Glomerular visceral epithelial cell (primary cell): Measurements from ENCODE around the gene PDE4D.
"Not testable (repeated sequence)": the region's sequence is repeated elsewhere in the genome, so short reads cannot be mapped to it uniquely, and the experiment has no call there.

Experiments
- DNase-seq: peaks from one replicate; pipeline ENCODE4 v3.0.0-alpha.2; 2016; ENCODE audit errors: extremely low spot score

PDE4D gene

DNA sequence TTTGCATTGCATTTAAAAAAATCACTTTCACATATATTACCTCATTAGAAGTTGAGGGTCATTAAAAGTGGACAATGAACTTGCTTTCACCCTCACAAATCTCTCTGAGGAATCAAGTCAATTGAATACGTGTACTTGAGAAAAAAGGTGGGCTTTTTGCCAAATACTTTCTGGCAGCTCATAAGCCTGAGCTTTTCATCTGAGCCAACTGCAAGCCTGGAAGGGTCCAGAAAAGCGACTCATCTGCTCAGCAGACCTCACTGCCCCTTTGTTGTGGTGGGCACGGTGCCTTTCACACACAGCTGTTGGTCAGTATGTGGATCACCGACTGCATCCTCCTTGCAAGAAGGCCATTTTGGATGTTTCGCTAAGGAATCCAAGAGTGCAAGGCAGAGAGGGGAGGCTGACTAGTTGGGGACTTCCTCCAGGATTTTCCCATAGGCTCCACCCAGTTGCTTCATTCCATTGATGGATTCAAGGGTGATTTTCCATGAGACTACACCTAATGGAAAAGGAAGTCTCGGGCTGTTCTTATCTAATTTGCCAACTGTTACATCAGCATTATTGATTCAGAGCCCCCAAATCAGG lies 564.7 kb downstream of the PDE4D start:
- DNase-seq, result peak; percentile 73

DNA sequence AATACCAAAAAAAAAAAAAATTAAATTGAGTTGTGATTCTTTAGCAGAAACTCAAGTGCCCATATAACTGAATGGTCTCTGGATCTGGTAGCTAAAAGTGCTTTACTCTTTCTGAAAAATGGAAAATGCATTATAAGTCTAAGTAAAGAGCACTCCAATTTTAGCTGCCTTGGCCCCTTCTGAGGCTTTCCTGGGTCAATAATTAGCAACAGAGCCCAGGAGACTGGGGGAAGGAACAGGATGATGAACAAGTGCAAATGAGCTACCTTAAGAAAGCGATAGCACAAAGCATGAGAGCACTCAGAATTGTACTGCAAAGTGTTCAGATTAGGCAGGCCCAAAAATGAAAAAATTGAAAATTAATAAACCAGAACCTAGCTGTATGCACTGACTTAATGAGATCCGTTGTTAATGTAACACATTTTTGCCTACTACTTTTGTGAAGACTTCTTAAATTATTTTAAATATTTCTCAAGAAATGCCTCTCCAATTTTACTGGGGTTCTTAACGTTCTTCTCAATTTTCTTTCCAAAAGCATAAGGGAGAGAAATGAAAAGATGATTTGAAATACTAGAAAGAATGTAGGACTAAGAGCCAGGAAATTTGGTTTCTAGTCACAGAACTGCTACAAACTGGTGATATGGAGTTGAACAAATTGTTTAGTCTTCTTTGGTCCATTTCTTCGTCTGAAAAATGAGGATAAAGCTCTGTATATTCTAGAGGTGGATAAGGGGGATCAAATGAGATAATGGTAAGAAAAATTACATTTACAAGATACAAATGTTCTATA lies 566.1 kb downstream of the PDE4D start:
- DNase-seq, result no peak

DNA sequence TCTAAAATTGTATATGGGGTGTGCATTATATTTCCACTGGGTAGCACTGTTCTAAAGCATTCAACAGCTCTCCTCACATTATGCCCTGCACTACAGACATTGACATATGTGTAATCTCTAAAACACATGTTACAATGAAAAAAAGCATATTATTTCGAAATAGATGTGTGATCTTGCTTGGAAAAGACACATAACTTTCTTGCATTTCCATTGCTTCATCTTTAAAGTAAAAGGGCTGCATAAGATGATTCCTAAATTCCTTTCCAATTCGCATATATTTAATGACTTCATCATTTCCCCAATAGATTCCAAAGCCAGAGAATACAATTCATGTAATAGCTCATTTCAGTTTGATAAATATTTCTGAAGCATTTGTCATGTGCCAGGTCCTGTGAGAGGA lies 566.9 kb downstream of the PDE4D start:
- no peak for DNase-seq

DNA sequence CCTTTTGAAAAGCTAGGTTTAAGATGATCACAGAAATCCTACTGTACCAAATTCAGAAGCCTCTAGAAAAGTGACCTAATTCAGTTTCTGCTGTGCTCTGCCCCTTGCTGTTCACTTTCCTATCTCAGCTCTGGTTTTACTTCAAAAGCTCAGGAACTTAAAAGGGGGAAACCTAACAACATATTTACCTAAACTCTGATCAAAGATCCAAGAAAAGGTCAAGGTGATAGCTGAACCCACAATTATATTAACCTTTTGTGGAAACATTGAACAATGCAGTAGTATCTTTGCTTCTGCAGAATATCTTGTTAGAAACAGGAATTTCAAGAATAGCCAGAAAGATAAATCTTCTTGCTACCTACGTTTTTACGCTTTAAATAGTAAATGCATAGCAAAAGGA lies 568.5 kb downstream of the PDE4D start:
- no peak for DNase-seq

DNA sequence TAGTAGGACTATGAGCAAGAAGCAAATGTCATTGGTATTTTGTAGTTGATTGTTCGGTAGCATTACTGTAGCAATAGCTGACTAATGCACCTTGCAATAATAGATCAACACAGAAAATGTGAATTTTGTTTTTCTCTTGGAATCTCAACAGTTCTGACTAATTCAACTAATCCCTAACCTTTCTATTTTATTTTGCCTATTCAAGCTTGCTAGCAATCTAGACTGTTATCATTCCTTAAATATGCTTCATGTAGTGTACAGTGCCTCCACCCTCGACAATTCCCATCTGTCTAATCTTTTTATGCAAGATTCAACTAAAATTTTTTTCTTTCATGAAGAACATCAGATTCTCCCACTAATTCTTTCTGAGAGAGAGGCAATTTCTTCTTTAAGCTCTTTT lies 570.6 kb downstream of the PDE4D start:
- no peak for DNase-seq

DNA sequence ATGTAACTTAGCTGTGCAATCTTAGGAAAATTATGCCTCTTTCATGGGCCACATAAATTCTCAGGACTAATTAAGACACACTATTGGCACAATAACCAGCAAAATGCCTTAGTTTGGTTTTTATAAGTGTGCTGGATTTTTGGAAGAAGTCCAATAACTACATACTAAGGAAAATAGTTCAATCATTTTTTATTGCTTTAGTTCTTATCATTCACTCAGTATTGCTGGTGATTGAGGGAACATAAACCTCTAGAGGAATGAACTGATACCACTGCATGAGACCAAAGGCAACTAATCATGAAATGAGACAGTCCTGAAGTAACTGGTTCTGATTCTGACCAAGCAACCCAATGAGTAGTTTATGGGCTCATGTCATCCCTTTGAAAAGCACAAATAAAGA lies 571.5 kb downstream of the PDE4D start:
- DNase-seq, result no peak

DNA sequence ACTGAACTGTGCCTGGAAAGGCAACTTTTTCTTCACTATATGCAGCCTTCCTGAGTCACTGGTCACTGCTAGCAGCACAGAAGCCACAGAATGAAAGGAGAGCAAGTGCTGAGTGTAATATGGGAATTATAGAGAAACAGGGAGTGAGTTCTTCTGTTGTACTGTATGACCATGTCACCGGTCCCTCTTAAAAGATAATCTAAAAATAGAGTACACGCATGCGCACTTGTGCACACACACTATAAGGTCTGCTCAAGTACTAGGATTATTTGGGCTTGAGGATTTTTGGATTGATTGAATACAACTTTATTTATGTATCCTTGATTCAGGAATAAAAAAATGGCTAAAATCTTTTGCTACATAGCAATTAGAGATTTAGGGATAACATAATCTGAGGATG lies 571.9 kb downstream of the PDE4D start:
- DNase-seq, result no peak

DNA sequence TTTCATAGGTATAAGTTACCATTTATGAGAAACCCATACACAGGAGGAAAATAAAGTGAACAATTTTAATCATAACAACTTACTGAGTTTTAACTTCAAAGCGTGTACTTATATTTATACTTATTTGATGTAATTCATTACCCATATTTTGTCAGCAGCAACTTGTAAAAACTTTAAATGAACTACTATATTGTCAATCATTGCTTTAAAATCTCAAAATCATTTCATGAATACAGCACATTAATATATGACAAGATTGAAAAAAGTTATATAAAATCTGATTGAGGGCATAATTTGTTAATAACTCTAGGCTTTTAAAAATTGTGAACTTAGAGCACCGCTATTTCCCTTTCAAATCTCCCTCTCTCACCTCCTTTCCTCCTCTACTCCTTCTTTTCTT lies 573.1 kb downstream of the PDE4D start:
- no peak for DNase-seq

DNA sequence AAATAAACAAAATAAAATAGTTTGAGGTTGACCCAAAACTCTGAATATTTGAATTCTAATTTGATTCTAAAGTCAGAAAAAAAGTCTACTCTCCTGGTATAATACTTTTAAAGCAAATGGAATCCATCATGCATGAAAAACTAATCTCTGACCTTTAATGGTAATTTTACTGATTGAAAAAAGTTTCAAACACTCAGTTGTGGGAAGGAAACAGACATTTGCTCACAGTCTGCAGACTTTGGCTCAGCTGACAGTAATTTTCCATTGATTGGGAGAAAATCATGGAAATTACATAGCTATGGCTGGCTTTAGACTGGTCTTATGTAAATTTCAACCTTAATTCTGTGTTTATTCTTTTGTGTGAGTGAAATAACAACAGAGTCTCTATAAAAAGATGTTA lies 574.3 kb downstream of the PDE4D start:
- no peak for DNase-seq

DNA sequence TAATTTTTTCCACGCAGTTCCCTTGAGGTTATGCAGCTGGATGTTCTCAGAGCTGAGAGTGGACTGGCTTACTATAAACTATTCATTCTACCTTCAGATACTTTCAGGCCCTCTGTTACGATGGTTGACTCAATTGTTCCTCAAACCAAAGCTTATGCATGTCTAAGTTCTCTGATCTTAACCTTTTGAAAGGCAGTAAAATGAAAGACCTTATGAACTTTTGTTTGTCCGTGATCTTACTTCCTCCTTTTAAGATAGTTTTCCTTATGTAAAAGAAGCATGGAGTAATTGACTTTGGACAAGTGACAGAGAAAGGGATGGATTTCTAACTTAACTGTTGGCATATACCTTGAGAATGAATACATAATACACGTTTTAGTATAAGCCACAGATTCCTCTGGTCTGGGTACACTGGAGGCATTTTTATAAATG lies 575.7 kb downstream of the PDE4D start:
- DNase-seq, result no peak

DNA sequence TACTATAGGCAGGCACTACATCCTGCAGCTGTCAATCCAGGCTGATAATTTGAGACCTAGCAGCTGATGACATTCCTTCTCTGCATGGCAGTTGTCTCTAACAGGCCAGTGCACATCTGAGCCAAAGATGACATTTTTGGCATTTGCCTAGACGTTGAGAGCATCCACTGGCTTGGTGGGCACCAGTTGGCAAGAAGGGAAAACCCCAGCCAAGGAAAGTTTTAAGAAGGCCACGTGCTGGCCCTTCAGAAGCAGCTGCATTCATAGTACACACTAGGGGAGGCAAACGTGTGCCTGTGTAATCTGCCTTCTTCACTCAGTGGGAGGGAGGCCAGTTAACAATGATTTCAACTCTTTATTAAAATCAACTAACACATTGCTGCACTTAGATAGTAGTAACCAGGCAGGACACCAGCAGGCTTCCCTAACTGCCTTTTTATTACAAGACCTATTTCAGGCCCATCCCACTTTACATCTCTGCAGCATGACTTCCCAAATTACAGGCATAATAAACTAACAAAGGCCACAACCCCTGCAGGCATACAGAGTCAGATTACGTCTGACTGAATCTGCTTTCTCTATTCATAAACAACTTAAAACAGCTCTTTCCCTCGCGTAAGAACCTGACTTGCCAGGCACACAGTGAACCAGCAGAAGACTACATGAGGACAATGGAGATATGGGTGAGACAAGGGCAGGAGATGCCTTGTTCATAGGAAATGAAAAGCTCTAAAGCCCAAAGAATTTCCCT lies 576.3 kb downstream of the PDE4D start:
- DNase-seq, result no peak

DNA sequence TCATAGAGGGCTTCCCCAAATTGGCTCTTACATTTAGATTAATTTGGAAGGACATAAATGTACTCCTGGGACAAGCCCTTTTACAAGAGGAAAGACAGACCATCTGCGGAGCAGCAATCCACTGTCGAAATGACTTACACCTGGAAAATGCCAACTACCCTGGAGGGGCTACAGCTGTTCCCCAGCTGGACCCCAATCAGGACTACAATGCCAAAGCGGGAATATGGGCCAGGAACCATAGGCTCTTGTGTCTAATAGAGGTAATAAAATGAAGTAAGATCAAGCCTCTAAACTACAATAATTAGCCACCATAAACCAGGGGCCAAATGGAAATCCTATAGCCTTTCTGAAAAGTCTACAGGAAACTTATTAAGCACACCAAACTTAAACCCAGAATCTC lies 581.3 kb downstream of the PDE4D start:
- DNase-seq, result no peak

DNA sequence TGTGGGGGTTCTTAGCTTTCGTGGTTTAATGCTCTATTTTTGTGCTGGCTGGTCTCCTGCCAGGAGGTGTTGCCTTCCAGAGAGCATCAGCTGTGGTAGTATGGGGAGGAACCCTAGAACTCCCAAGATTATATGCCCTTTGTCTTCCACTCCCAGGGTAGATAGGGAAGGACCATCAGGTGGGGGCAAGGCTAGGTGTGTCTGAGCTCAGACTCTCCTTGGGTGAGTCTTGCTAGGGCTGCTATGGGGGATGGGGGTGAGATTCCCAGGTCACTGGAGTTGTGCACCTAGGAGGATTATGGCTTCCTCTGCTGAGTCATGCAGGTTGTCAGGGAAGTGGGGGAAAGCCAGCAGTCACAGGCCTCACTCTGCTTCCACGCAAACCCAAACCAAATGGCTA lies 584.8 kb downstream of the PDE4D start:
- not testable (repeated sequence) for DNase-seq

DNA sequence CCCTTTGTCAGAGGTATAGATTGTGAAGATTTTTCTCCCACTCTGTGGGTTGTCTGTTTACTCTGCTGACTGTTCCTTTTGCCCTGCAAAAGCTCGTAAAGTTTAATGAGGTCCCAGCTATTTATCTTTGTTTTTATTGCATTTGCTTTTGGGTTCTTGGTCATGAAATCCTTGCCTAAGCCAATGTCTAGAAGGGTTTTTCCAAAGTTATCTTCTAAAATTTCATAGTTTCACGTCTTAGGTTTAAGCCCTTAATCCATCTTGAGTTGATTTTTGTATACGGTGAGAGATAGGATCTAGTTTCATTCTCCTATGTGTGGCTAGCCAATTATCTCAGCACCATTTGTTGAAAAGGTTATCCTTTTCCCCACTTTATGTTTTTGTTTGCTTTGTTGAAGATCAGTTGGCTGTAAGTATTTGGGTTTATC lies 590.2 kb downstream of the PDE4D start:
- DNase-seq, result not testable (repeated sequence)

DNA sequence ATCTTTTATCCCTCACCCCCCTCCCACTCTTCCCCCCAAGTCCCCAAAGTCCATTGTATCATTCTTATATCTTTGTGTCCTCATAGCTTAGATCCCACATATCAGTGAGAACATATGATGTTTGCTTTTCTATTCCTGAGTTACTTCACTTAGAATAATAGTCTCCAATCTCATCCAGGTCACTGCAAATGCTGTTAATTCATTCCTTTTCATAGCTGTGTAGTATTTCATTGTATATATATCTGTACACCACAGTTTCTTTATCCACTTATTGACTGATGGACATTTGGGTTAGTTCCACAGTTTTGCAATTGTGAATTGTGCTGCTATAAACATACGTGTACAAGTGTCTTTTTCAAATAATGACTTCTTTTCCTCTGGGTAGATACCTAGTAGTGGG lies 591.0 kb downstream of the PDE4D start:
- not testable (repeated sequence) for DNase-seq

DNA sequence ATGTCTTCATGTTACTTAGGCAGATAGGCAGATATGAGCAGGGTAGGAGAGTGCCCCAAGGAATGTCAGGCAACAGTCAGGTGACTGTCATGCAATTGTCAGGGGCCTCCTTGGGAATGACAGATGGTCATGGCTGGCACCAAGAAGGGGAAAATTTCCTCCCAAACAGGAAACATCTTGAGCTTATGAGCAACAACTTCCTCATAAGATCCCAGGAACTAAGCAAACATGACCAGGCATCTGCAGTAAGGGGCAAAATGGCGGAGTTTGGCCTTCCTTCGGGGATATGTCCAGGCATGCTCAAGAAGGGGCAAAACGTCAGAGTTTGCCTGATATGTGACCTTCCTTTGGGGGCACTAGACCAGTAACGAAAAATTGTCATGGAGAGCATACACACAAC lies 591.8 kb downstream of the PDE4D start:
- DNase-seq, result no peak

DNA sequence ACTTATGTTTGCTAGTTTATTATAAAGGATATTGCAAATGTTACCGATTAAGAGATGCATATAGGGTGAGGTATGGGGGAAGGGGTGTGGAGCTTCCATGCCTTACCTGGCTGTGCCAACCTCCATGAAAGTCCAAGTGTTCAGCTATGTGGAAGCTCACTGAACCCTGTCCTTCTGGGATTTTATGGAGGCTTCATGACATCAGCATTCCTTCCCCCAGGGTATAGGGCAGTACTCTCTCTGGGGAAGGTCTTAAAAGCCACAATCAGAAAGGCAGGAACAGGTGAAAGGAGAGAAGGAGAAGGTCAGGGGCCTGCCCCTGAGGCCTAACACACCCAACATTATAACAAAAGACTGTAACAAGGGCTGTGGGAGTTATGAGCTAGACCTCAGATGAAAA lies 592.6 kb downstream of the PDE4D start:
- DNase-seq, result no peak

DNA sequence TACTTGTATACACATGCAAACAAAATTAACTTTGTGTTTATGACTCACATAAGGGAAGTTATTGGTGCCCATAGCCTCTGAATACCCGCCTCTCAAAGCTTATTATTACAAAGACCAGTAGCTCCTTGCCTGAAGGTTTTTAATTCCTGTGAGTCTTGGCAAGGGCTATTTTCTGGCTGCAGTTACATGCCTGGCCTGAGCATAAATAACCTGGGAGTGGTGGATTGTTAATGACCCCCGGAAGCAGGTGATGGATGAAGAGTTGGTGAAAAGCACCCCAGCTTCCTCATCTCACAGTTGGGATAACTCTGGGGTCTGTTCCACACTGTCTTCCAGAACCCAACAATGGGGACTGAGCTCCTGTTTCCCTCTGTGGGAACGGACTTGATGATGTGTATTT lies 594.5 kb downstream of the PDE4D start:
- no peak for DNase-seq

DNA sequence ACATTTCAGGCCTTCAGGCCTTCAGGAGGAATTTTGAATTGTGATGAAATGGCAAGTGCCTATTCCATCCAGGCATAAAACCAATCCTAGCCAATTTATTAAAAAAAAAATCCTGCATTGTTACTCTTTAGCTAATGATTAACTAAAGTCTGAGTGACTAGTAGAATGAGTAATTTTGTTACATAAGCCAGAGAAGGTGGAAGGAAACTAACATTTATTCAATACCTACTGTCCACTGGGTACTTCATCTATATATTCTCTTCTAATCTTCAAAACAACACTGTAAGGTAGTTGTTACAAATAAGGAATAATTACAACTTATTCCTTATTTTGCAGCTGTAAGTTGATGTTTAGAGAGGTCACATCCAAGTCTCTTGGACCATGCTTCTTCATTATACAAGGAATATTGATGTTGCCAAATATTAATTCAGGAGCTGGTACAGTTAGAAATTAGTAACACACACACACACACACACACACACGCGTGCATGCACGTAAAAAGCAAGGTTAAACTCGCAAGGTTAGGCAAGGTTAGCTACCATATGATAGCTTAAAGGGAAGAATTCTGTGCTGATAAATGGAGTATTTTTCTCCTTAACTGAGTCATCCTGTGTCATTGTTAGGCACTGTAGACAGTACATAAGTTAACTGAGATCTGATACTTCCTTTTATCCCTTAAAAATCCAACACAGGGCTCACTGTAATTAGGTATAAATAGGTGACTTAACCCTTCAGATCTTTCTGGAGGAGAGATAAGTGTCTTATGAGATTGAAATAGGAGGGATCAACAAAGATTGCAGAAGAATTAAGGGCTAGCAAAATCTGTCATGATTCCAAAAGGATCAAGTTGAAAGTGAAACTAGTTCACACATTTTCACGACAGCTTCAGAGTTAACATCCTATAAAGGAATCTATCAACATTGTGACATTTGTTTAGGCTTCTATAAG lies 596.9 kb downstream of the PDE4D start:
- DNase-seq, result peak; percentile 61

DNA sequence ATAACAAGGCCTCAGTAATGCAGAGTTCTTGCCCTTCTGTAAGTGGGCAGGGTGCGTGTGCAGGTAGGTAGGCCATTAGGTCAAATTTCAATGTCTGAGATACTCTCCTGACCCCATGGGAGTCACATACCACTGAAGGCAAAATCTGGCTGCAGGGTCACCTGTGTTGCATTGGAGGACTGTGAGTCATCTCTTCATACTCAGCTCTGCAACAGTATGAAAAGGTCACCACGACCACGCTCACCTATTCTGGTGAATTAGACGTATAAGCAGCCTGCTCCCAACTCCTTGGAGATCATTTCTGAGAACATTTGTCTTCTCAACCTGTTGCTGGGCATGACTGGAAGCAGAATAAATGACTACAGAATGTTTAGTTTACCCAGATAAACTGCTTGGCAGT lies 599.8 kb downstream of the PDE4D start:
- no peak for DNase-seq

DNA sequence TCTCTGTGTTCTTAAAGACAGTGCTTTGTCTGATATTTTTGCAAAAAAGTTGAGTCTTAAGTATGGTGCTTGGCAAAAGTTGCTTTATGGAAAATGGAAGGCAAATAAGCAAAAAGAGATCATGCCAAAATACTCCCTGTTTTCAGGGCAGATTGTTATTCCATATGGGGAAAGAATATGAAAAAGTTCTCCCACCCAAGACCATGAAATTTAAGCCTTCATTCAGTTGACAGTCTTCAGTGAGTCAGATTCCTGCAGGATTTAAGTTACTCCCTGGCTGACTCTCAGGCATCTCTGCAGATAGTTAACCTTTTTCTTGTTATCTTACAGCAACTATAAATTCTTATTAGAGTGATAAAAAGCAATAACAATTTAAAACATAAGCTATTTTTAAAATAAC lies 601.6 kb downstream of the PDE4D start:
- DNase-seq, result no peak

DNA sequence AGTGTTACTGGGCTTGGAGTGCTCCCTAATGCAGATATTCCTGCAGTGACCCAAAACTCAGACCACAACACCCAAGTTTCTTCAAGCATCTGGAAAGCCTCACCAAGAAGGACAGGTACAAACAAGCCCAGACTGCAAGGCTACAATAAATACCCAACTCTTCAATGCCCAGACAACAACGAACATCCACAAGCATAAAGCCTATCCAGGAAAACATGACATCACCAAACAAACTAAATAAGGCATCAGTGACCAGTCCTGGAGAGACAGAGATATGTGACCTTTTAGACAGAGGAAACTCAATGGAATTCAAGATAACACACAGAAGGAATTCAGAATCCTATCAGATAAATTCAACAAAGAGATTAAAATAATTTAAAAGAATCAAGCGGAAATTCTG lies 605.6 kb downstream of the PDE4D start:
- no peak for DNase-seq
